OCI-LY3 (cell line): ENCODE results near the gene JAZF1.

Source experiments
- H2AFZ ChIP-seq: fragments of 200-600, 300-600 bp; shearing (Covaris generic); 2 replicates; pipeline ENCODE4 v1.6.0; 2014; ENCODE audit warnings: antibody characterized with exemption, low read depth, low read length
- H3K27ac ChIP-seq: fragments of 200-600, 300-600 bp; sonication (generic); 2 replicates; pipeline ENCODE4 v1.5.1; 2014; ENCODE audit warnings: mild to moderate bottlenecking, low read length, moderate library complexity, mixed read lengths
- H3K27me3 ChIP-seq: fragments of 200-600, 300-600 bp; sonication (generic); 2 replicates; pipeline ENCODE4 v1.6.1; 2014; ENCODE audit warnings: low read depth, low read length, mixed read lengths
- H3K36me3 ChIP-seq: fragments of 200-600, 300-600 bp; sonication (generic); replicated peaks from 2 replicates; pipeline ENCODE3; 2014; ENCODE audit warnings: low read depth, low read length, mixed read lengths
- H3K4me1 ChIP-seq: fragments of 300-600, 200-600 bp; sonication (generic); 2 replicates; pipeline ENCODE4 v1.6.1; 2014; ENCODE audit warnings: low read length, mixed read lengths
- H3K4me2 ChIP-seq: fragments of 200-600, 300-600 bp; sonication (generic); 2 replicates; pipeline ENCODE4 v1.6.1; 2014; ENCODE audit warnings: low read length, mixed read lengths
- H3K4me3 ChIP-seq: fragments of 300-600, 200-600 bp; sonication (generic); 2 replicates; pipeline ENCODE4 v1.5.1; 2014; ENCODE audit warnings: antibody characterized with exemption, mild to moderate bottlenecking, low read length, moderate library complexity
- H3K79me2 ChIP-seq: fragments of 300-600, 200-600 bp; shearing (Covaris generic); 2 replicates; pipeline ENCODE4 v1.6.1; 2014; ENCODE audit warnings: mild to moderate bottlenecking, low read length, mixed read lengths
- H3K9ac ChIP-seq: fragments of 300-600, 200-600 bp; shearing (Covaris generic); 2 replicates; pipeline ENCODE4 v1.6.0; 2014; ENCODE audit warnings: mild to moderate bottlenecking, low read length, moderate library complexity
- H3K9me3 ChIP-seq: fragments of 200-600, 300-600 bp; shearing (Covaris generic); 2 replicates; pipeline ENCODE4 v1.6.1; 2014; ENCODE audit warnings: low read length, mixed read lengths; ENCODE audit not compliant: insufficient read depth
- H4K20me1 ChIP-seq: fragments of 200-600, 300-600 bp; sonication (generic); 2 replicates; pipeline ENCODE4 v1.6.1; 2016; ENCODE audit warnings: low read length, mixed read lengths; ENCODE audit not compliant: insufficient read depth
- EZH2phosphoT487 ChIP-seq: fragments of 200-600 bp; shearing (Covaris generic); IDR thresholded peaks from 2 replicates; pipeline ENCODE4 v1.6.1; 2018; ENCODE audit warnings: antibody characterized with exemption, mixed run types, low read depth
- TF ChIP-seq, protein P1 (sequence below): fragments of 200-600, 300-600 bp; sonication (generic); IDR thresholded peaks from 2 replicates; pipeline ENCODE4 v1.5.1; 2014; ENCODE audit warnings: antibody characterized with exemption, low read length, low read depth

The JAZF1 gene

GRCh38 chr7:28093623-28094232 is 86.9 kb downstream of the JAZF1 start:
- Histone ChIP-seq H3K27ac (no peak overlapping the region), H3K9ac (no peak overlapping the region), H3K4me2 (peak overlapping the region; percentile 54), H2AFZ (no peak overlapping the region), H3K4me1 (peaks cover 33% of the 10 kb centered on the region), H3K36me3 (no peaks in the 10 kb centered on the region), H3K4me3 (no peak overlapping the region), H3K79me2 (no peaks in the 10 kb centered on the region), H4K20me1 (peaks cover 10% of the 10 kb centered on the region; the same call in 1 of the 2 replicates), H3K9me3 (no peaks in the 10 kb centered on the region), H3K27me3 (no peaks in the 10 kb centered on the region)
- no peak for TF ChIP-seq EZH2phosphoT487
- TF ChIP-seq, protein P1, sequence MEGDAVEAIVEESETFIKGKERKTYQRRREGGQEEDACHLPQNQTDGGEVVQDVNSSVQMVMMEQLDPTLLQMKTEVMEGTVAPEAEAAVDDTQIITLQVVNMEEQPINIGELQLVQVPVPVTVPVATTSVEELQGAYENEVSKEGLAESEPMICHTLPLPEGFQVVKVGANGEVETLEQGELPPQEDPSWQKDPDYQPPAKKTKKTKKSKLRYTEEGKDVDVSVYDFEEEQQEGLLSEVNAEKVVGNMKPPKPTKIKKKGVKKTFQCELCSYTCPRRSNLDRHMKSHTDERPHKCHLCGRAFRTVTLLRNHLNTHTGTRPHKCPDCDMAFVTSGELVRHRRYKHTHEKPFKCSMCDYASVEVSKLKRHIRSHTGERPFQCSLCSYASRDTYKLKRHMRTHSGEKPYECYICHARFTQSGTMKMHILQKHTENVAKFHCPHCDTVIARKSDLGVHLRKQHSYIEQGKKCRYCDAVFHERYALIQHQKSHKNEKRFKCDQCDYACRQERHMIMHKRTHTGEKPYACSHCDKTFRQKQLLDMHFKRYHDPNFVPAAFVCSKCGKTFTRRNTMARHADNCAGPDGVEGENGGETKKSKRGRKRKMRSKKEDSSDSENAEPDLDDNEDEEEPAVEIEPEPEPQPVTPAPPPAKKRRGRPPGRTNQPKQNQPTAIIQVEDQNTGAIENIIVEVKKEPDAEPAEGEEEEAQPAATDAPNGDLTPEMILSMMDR = peak; percentile 85

- Histone ChIP-seq H3K9me3 (no peaks in the 10 kb centered on the region), H3K27me3 (no peaks in the 10 kb centered on the region), H4K20me1 (peaks cover 7% of the 10 kb centered on the region; the same call in 1 of the 2 replicates), H2AFZ (no peak overlapping the region), H3K4me2 (no peak overlapping the region), H3K4me3 (no peak overlapping the region), H3K9ac (no peak overlapping the region), H3K36me3 (no peaks in the 10 kb centered on the region), H3K27ac (no peak overlapping the region), H3K4me1 (peaks cover 55% of the 10 kb centered on the region), H3K79me2 (no peaks in the 10 kb centered on the region)
- TF ChIP-seq, protein P1 = no peak
- TF ChIP-seq EZH2phosphoT487 = no peak
These were observed 89.4 kb downstream of the JAZF1 start for GRCh38 chr7:28091190-28091589.

- Histone ChIP-seq H3K9me3 (no peaks in the 10 kb centered on the region), H3K27me3 (no peaks in the 10 kb centered on the region), H4K20me1 (peaks cover 5% of the 10 kb centered on the region; the same call in 1 of the 2 replicates), H3K4me3 (no peak overlapping the region), H3K79me2 (no peaks in the 10 kb centered on the region), H3K4me2 (peak overlapping the region; percentile 67), H3K36me3 (no peaks in the 10 kb centered on the region), H3K4me1 (peaks cover 50% of the 10 kb centered on the region), H3K27ac (no peak overlapping the region), H3K9ac (no peak overlapping the region), H2AFZ (no peak overlapping the region)
- TF ChIP-seq, protein P1 = no peak
- no peak for TF ChIP-seq EZH2phosphoT487
These were observed 91.5 kb downstream of the JAZF1 start for GRCh38 chr7:28088901-28089714.

DNA sequence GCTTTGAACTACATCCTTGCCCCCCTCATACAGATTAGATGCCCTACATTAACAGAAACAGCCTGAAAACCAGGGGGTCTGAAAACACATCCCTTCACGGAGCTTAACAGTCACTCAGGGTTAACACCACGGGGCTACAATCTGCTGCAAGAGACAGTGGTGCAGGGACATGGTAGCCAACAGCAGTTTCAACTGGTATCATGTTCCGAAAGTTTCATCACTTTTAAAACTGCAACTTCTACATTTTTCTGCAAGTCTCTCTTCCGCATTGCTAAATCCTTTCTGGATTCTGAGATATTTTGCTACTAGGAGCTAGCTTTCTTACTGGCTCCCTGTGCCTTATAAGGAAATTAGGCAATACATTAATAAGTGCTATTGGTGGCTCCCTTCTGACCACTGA is 92.6 kb downstream of the JAZF1 start:
- Histone ChIP-seq H3K36me3 (no peaks in the 10 kb centered on the region), H3K4me1 (peaks cover 42% of the 10 kb centered on the region), H3K79me2 (no peaks in the 10 kb centered on the region), H3K9ac (no peak overlapping the region; the same call in 1 of the 2 replicates), H3K27me3 (no peaks in the 10 kb centered on the region), H3K4me3 (peak overlapping the region; percentile 25), H3K9me3 (no peaks in the 10 kb centered on the region), H3K4me2 (peak overlapping the region; percentile 67), H3K27ac (peak overlapping the region; percentile 22), H2AFZ (no peak overlapping the region), H4K20me1 (no peaks in the 10 kb centered on the region; the same call in 1 of the 2 replicates)
- TF ChIP-seq, protein P1 = no peak
- no peak for TF ChIP-seq EZH2phosphoT487
